Panc1 (cell line): ENCODE results near the gene ALG9.

ENCODE experiments used
- CTCF ChIP-seq: fragments of 450-650 bp; IDR thresholded peaks from 2 replicates; pipeline ENCODE4 v1.5.1; 2017; ENCODE audit warnings: mild to moderate bottlenecking
- REST ChIP-seq, 2 experiments: IDR thresholded peaks; 2 replicates each; pipeline ENCODE4 v1.6.1; 2011 to 2012; ENCODE audit warnings: low read depth in 2 of 2, control low read depth in 1 of 2, low read length in 1 of 2, mild to moderate bottlenecking in 1 of 2, moderate library complexity in 1 of 2; ENCODE audit not compliant: insufficient read depth in 1 of 2

- TF ChIP-seq CTCF (no peak), REST (IDR thresholded peaks at IDR 0.05; ENCODE audit: insufficient read depth in 1 of 2, low read depth in 2 of 2, low read length in 1 of 2) (no peak)
Observed at GRCh38 chr11:111846636-111847035, 24.7 kb downstream of the ALG9 start.
